Panc1 (cell line): ENCODE measurements around the gene ATF7. TPM values are rescaled to one million over a fixed set of nuclear protein-coding genes. Genes with fewer than 3 reads are reported as not detected.

ENCODE experiments used
- ATAC-seq: fragments of 200-7000 bp; cut with Tn5 transposase; 2 replicates; pipeline ENCODE4 v1.9.1; 2020; ENCODE audit warnings: mild to moderate bottlenecking, moderate library complexity
- BruUV-seq: library from RNA; stranded (reverse); fragments of 400-500 nt; replicated peaks from 2 replicates; lab custom pipeline; 2021; lab: Mats Ljungman, UMichigan
- CTCF ChIA-PET: fragments of 300-600 bp; sonication (Branson Sonifier 250); formaldehyde crosslinking; loops from one replicate; lab custom pipeline; 2022; ENCODE audit warnings: antibody characterized with exemption; lab: Charles Lee
- POLR2A ChIA-PET: fragments of 300-600 bp; sonication (Branson Sonifier 250); formaldehyde crosslinking; loops from one replicate; lab custom pipeline; 2022; ENCODE audit warnings: antibody characterized with exemption; lab: Charles Lee
- DNase-seq: peaks from one replicate; pipeline ENCODE4 v3.0.0-alpha.2; 2010; ENCODE audit warnings: low read depth, low spot score
- H3K27ac ChIP-seq: 2 replicates; pipeline ENCODE4 v1.5.1; 2011; ENCODE audit warnings: mild to moderate bottlenecking, low read length, inconsistent platforms
- H3K27me3 ChIP-seq: fragments of 200-500 bp; sonication (Bioruptor generic); 2 replicates; pipeline ENCODE4 v1.6.0; 2014; ENCODE audit warnings: low read length, inconsistent platforms; ENCODE audit not compliant: control insufficient read depth, insufficient read depth
- H3K36me3 ChIP-seq: fragments of 200-500 bp; sonication (Bioruptor generic); 2 replicates; pipeline ENCODE4 v1.5.1; 2014; ENCODE audit warnings: inconsistent platforms, mild to moderate bottlenecking, low read length, moderate library complexity; ENCODE audit not compliant: control insufficient read depth, insufficient read depth
- H3K4me1 ChIP-seq: 2 replicates; pipeline ENCODE4 v1.5.1; 2011; ENCODE audit warnings: inconsistent platforms, mild to moderate bottlenecking, low read length, moderate library complexity; ENCODE audit not compliant: control insufficient read depth, insufficient read depth
- H3K4me3 ChIP-seq, 2 experiments: 2 replicates each; pipeline ENCODE4 v1.5.1; 2011 to 2012; ENCODE audit warnings: low read depth in 2 of 2, low read length in 2 of 2, mild to moderate bottlenecking in 2 of 2, inconsistent platforms in 1 of 2, moderate library complexity in 1 of 2
- H3K9me3 ChIP-seq: fragments of 200-500 bp; sonication (Bioruptor generic); 2 replicates; pipeline ENCODE4 v1.5.1; 2014; ENCODE audit warnings: low read depth, mild to moderate bottlenecking, inconsistent platforms, low read length, moderate library complexity; ENCODE audit not compliant: control insufficient read depth, insufficient read depth
- CTCF ChIP-seq: fragments of 450-650 bp; IDR thresholded peaks from 2 replicates; pipeline ENCODE4 v1.5.1; 2017; ENCODE audit warnings: mild to moderate bottlenecking
- POLR2AphosphoS5 ChIP-seq: IDR thresholded peaks from 2 replicates; pipeline ENCODE4 v1.6.1; 2012; ENCODE audit warnings: mild to moderate bottlenecking, low read depth, low read length, moderate library complexity
- REST ChIP-seq, 2 experiments: IDR thresholded peaks; 2 replicates each; pipeline ENCODE4 v1.6.1; 2011 to 2012; ENCODE audit warnings: low read depth in 2 of 2, control low read depth in 1 of 2, low read length in 1 of 2, mild to moderate bottlenecking in 1 of 2, moderate library complexity in 1 of 2; ENCODE audit not compliant: insufficient read depth in 1 of 2
- SIN3A ChIP-seq: IDR thresholded peaks from 2 replicates; pipeline ENCODE4 v1.6.1; 2012; ENCODE audit warnings: low read depth, mild to moderate bottlenecking, low read length, moderate library complexity, borderline replicate concordance; ENCODE audit not compliant: insufficient read depth
- TCF7L2 ChIP-seq: IDR thresholded peaks from 2 replicates; pipeline ENCODE4 v1.6.1; 2011; ENCODE audit warnings: mild to moderate bottlenecking, low read depth, low read length, inconsistent platforms
- in situ Hi-C: cut with HindIII; loops from 2 replicates; pipeline ENCODE4 v1.10.0; 2016; ENCODE audit warnings: low sequenced_read_pairs, low pct_unique_long_range_greater_than_20kb
- intact Hi-C: fragments of 100-400 bp; cut with micrococcal nuclease; formaldehyde crosslinking; loops from one replicate; pipeline ENCODE4 v1.10.0; 2022; ENCODE audit not compliant: unreplicated experiment
- total RNA-seq: library from RNA; stranded (reverse); gene quantifications from one replicate; pipeline ENCODE4 v1.2.1, GENCODE V29; 2021; ENCODE audit not compliant: unreplicated experiment

ATF7 gene
- total RNA-seq, 1 experiment from 2014 or later = 29.5 TPM

DNA sequence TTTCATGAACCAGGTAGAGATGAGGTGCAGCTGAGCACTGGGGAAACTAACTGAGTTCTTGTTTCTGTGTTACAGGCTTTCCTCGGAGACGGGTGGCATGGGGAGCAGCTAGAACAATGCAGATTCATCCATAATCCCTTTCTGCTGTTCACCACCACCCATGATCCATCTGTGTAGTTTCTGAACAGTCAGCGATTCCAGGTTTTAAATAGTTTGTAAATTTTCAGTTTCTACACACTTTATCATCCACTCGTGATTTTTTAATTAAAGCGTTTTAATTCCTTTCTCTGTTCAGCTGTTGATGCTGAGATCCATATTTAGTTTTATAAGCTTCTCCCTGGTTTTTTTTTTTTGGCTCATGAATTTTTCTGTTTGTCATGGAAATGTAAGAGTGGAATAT lies 146.9 kb downstream of the ATF7 start:
- in situ Hi-C loops (no loop called here), intact Hi-C loops (no loop called here)
- no peak for DNase-seq
- peaks cover 58% of the 10 kb centered on the region for H3K36me3 ChIP-seq
- BruUV-seq = no TSS peak
- H3K27me3 ChIP-seq = no peaks in the 10 kb centered on the region
- ChIA-PET POLR2A (no interaction called here), CTCF (no interaction called here)
- ATAC-seq = no peak
- H3K27ac ChIP-seq = no peak overlapping the region
- TF ChIP-seq TCF7L2 (no peak), REST (IDR thresholded peaks at IDR 0.05; ENCODE audit: insufficient read depth in 1 of 2, low read depth in 2 of 2, low read length in 1 of 2) (no peak), POLR2AphosphoS5 (no peak), SIN3A (no peak), CTCF (no peak)
- peaks cover 22% of the 10 kb centered on the region for H3K4me1 ChIP-seq
- H3K9me3 ChIP-seq = no peaks in the 10 kb centered on the region
- no peak overlapping the region for H3K4me3 ChIP-seq

GRCh38 chr12:53478865-53479264 lies 147.3 kb downstream of the ATF7 start:
- H3K4me1 ChIP-seq = peaks cover 22% of the 10 kb centered on the region
- CTCF ChIA-PET = no interaction called here
- TF ChIP-seq SIN3A = no peak
- TF ChIP-seq CTCF = no peak
- in situ Hi-C loops = no loop called here
- DNase-seq (no peak), ATAC-seq (no peak)
- H3K9me3 ChIP-seq = no peaks in the 10 kb centered on the region
- no peak overlapping the region for H3K27ac ChIP-seq
- no peaks in the 10 kb centered on the region for H3K27me3 ChIP-seq
- H3K36me3 ChIP-seq = peaks cover 62% of the 10 kb centered on the region
- POLR2A ChIA-PET = no interaction called here
- H3K4me3 ChIP-seq = no peak overlapping the region
- intact Hi-C loops = no loop called here
- BruUV-seq = no TSS peak
